Liver (tissue), 9 donors: ENCODE results near the gene DIPK1B. TPM values are rescaled to one million over a fixed set of nuclear protein-coding genes. Genes with fewer than 3 reads are reported as not detected.
"Not testable (repeated sequence)": the region's sequence is repeated elsewhere in the genome, so short reads cannot be mapped to it uniquely, and the experiment has no call there.

ENCODE experiments used
- DNase-seq: peaks from one replicate; pipeline ENCODE4 v3.0.0-alpha.2; 2017; ENCODE audit warnings: low spot score
- H3K27ac ChIP-seq, 2 donors: one replicate each; pipeline ENCODE4 v1.7.0; 2013; ENCODE audit warnings: inconsistent platforms in 2 of 2, low read length in 2 of 2, control low read depth in 1 of 2, low read depth in 1 of 2, mild to moderate bottlenecking in 1 of 2
- H3K27me3 ChIP-seq, 4 donors: one replicate each; pipeline versions ENCODE4 v1.6.1 to v1.7.0; 2013; ENCODE audit warnings: low read length in 3 of 4, inconsistent platforms in 1 of 4, mild to moderate bottlenecking in 1 of 4, moderate library complexity in 1 of 4; ENCODE audit not compliant: control insufficient read depth in 4 of 4, insufficient read depth in 4 of 4
- H3K36me3 ChIP-seq, 4 donors: one replicate each; pipeline versions ENCODE4 v1.6.1 to v1.7.0; 2013; ENCODE audit warnings: low read length in 3 of 4, mild to moderate bottlenecking in 3 of 4, low read depth in 1 of 4, moderate library complexity in 1 of 4; ENCODE audit not compliant: control insufficient read depth in 4 of 4, insufficient read depth in 3 of 4
- H3K4me1 ChIP-seq, 4 donors: one replicate each; pipeline versions ENCODE4 v1.6.1 to v1.7.0; 2013; ENCODE audit warnings: low read length in 3 of 4, mild to moderate bottlenecking in 3 of 4, moderate library complexity in 1 of 4; ENCODE audit not compliant: control insufficient read depth in 4 of 4, insufficient read depth in 4 of 4
- H3K4me3 ChIP-seq, 3 donors: one replicate each; pipeline versions ENCODE4 v1.6.1 to v1.7.0; 2013; ENCODE audit warnings: low read length in 3 of 3, control low read depth in 1 of 3, low read depth in 1 of 3, mild to moderate bottlenecking in 1 of 3
- H3K9ac ChIP-seq, 2 donors: one replicate each; pipeline ENCODE4 v1.7.0; 2013; ENCODE audit warnings: low read length in 2 of 2, mild to moderate bottlenecking in 2 of 2, moderate library complexity in 2 of 2, control low read depth in 1 of 2, low read depth in 1 of 2
- H3K9me3 ChIP-seq, 4 donors: one replicate each; pipeline versions ENCODE4 v1.6.1 to v1.7.0; 2013; ENCODE audit warnings: low read length in 3 of 4; ENCODE audit not compliant: control insufficient read depth in 4 of 4
- CTCF ChIP-seq: fragments of 150-350 bp; IDR thresholded peaks from 2 replicates; pipeline ENCODE4 v1.5.1; 2017; ENCODE audit warnings: improper control_type of control experiment, low read depth, low read length; ENCODE audit not compliant: missing input control
- EGR1 ChIP-seq, 2 donors: IDR thresholded peaks; 2 replicates each; pipeline ENCODE4 v1.6.1; 2016 to 2018; ENCODE audit warnings: antibody characterized with exemption in 2 of 2, low read depth in 2 of 2
- FOXA2 ChIP-seq: IDR thresholded peaks from 2 replicates; pipeline ENCODE4 v1.6.1; 2016; ENCODE audit warnings: antibody characterized with exemption
- GABPA ChIP-seq, 2 donors: IDR thresholded peaks in 1 of 2; conservative IDR thresholded peaks in 1 of 2; 2 replicates each; pipeline ENCODE4 v1.6.1; 2016; ENCODE audit warnings: antibody characterized with exemption in 2 of 2, mild to moderate bottlenecking in 1 of 2, moderate library complexity in 1 of 2
- HNF4A ChIP-seq, 2 donors: conservative IDR thresholded peaks; 2 replicates each; pipeline ENCODE4 v1.6.1; 2016; ENCODE audit warnings: antibody characterized with exemption in 2 of 2, mild to moderate bottlenecking in 2 of 2
- HNF4G ChIP-seq: IDR thresholded peaks from 2 replicates; pipeline ENCODE4 v1.6.1; 2016; ENCODE audit warnings: antibody characterized with exemption
- JUND ChIP-seq, 2 donors: IDR thresholded peaks; 2 replicates each; pipeline ENCODE4 v1.6.1; 2016; ENCODE audit warnings: antibody characterized with exemption in 2 of 2
- MAX ChIP-seq: IDR thresholded peaks from 2 replicates; pipeline ENCODE4 v1.6.1; 2016; ENCODE audit warnings: antibody characterized with exemption
- NR2F2 ChIP-seq: IDR thresholded peaks from 2 replicates; pipeline ENCODE4 v1.6.1; 2016; ENCODE audit warnings: antibody characterized with exemption
- RAD21 ChIP-seq, 2 donors: IDR thresholded peaks; 2 replicates each; pipeline ENCODE4 v1.6.1; 2016; ENCODE audit warnings: antibody characterized with exemption in 2 of 2, mild to moderate bottlenecking in 2 of 2
- RXRA ChIP-seq, 2 donors: IDR thresholded peaks; 2 replicates each; pipeline ENCODE4 v1.6.1; 2017 to 2018; ENCODE audit warnings: antibody characterized with exemption in 2 of 2, mild to moderate bottlenecking in 1 of 2
- SP1 ChIP-seq: IDR thresholded peaks from 2 replicates; pipeline ENCODE4 v1.6.1; 2018; ENCODE audit warnings: antibody characterized with exemption, mild to moderate bottlenecking
- TAF1 ChIP-seq: conservative IDR thresholded peaks from 2 replicates; pipeline ENCODE4 v1.6.1; 2016; ENCODE audit warnings: antibody characterized with exemption, mild to moderate bottlenecking
- YY1 ChIP-seq: IDR thresholded peaks from 2 replicates; pipeline ENCODE4 v1.6.1; 2016; ENCODE audit warnings: antibody characterized with exemption, mild to moderate bottlenecking
- ZBTB33 ChIP-seq: IDR thresholded peaks from 2 replicates; pipeline ENCODE4 v1.6.1; 2016; ENCODE audit warnings: antibody characterized with exemption
- WGBS: extraction: QIAGEN DNeasy Blood & Tissue Kit; methylation state at CpG from one replicate; pipeline ENCODE4 v1.1.7; 2013; 5-methylcytosine and 5-hydroxymethylcytosine counted together
- polyA plus RNA-seq, 2 donors: library from polyadenylated mRNA; stranded (reverse) in 1 of 2; unstranded in 1 of 2; fragments of 200-250 nt in 1 of 2; fragments of >200 nt in 1 of 2; fragmentation: Nextera tagmentation in 1 of 2; extraction: Ambion mirVana in 1 of 2; gene quantifications; one replicate each; pipeline versions ENCODE4 v1.2.1 to v1.2.3, GENCODE V29; 2013 to 2015
- total RNA-seq, 2 donors: library from RNA; depleted of rRNA; stranded (reverse); fragments of >200 nt; gene quantifications; one replicate each; pipeline ENCODE4 v1.2.3, GENCODE V29; 2014
- TF ChIP-seq, protein P1 (sequence below): IDR thresholded peaks from 2 replicates; pipeline ENCODE4 v1.6.1; 2016; ENCODE audit warnings: antibody characterized with exemption
- TF ChIP-seq, protein P2 (sequence below): IDR thresholded peaks from 2 replicates; pipeline ENCODE4 v1.6.1; 2016; ENCODE audit warnings: antibody characterized with exemption, mild to moderate bottlenecking
- donor health status: healthy.
- donor health status: healthy.
- donor health status: healthy.
- donor health status: healthy.
- donor health status: healthy.

DIPK1B gene
- total and polyA plus RNA-seq, 4 donors, result 2.3 to 19.7 (median 5.2) TPM

DNA sequence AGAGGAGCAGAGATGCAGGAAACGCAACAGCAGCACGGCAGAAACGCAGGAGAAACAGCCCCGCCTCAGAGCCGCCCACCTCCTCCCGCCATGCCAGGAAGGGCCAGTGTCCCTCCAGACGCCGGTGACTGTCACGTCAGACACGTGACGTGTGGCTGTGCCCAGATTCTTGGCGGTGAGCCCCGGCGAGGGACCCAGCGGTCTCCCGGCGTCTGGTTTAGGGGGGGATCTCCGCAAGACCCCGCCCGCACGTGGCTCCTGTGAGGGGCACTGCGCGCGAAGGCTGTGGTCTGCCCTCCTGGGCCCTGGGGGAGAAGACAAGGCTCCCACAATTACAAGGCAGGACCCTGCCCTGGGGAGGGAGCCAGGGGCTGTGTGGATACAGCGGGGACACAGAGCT, 48.1 kb downstream of the DIPK1B start:
- Histone ChIP-seq H3K4me3 (no peak overlapping the region), H3K27me3 (no peaks in the 10 kb centered on the region), H3K27ac (no peak overlapping the region), H3K9me3 (no peaks in the 10 kb centered on the region), H3K4me1 (no peaks in the 10 kb centered on the region), H3K36me3 (no peaks in the 10 kb centered on the region), H3K9ac (no peak overlapping the region)
- TF ChIP-seq YY1 (no peak), FOXA2 (no peak), HNF4G (no peak), RXRA (IDR thresholded peaks at IDR 0.05) (no peak), EGR1 (IDR thresholded peaks at IDR 0.05; ENCODE audit: low read depth in 2 of 2) (no peak), MAX (no peak), TAF1 (no peak), NR2F2 (no peak), GABPA (IDR thresholded peaks at IDR 0.05 in 1 of 2, conservative IDR thresholded peaks at IDR 0.05 in 1 of 2) (no peak), SP1 (no peak), JUND (IDR thresholded peaks at IDR 0.05) (no peak), HNF4A (conservative IDR thresholded peaks at IDR 0.05) (no peak), ZBTB33 (no peak)
- TF ChIP-seq, protein P1, sequence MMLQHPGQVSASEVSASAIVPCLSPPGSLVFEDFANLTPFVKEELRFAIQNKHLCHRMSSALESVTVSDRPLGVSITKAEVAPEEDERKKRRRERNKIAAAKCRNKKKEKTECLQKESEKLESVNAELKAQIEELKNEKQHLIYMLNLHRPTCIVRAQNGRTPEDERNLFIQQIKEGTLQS, result no peak
- TF ChIP-seq, protein P2, sequence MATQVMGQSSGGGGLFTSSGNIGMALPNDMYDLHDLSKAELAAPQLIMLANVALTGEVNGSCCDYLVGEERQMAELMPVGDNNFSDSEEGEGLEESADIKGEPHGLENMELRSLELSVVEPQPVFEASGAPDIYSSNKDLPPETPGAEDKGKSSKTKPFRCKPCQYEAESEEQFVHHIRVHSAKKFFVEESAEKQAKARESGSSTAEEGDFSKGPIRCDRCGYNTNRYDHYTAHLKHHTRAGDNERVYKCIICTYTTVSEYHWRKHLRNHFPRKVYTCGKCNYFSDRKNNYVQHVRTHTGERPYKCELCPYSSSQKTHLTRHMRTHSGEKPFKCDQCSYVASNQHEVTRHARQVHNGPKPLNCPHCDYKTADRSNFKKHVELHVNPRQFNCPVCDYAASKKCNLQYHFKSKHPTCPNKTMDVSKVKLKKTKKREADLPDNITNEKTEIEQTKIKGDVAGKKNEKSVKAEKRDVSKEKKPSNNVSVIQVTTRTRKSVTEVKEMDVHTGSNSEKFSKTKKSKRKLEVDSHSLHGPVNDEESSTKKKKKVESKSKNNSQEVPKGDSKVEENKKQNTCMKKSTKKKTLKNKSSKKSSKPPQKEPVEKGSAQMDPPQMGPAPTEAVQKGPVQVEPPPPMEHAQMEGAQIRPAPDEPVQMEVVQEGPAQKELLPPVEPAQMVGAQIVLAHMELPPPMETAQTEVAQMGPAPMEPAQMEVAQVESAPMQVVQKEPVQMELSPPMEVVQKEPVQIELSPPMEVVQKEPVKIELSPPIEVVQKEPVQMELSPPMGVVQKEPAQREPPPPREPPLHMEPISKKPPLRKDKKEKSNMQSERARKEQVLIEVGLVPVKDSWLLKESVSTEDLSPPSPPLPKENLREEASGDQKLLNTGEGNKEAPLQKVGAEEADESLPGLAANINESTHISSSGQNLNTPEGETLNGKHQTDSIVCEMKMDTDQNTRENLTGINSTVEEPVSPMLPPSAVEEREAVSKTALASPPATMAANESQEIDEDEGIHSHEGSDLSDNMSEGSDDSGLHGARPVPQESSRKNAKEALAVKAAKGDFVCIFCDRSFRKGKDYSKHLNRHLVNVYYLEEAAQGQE, result no peak
- no peak for DNase-seq
- WGBS, result 79% methylated on average over 25 of the region's 25 CpGs

GRCh38 chr9:136760834-136761544, 48.6 kb downstream of the DIPK1B start:
- H3K4me1 ChIP-seq, DNase-seq, H3K9me3 ChIP-seq, H3K4me3 ChIP-seq, H3K27me3 ChIP-seq, H3K9ac ChIP-seq, H3K36me3 ChIP-seq, H3K27ac ChIP-seq: not testable (repeated sequence)
- peak; percentile 35 for TF ChIP-seq CTCF
- TF ChIP-seq RAD21 (IDR thresholded peaks at IDR 0.05), result peak in 1 of 2 donors; percentile 34
- 46% methylated on average over 22 of the region's 22 CpGs for WGBS
